ENCODE measurements around the gene RALGPS1. TPM values are rescaled to one million over a fixed set of nuclear protein-coding genes. Genes with fewer than 3 reads are reported as not detected.

The RALGPS1 gene
- total RNA-seq, 1 donor from 2014 or later = 30.7 TPM

GRCh38 chr9:127074561-127075548, 160.3 kb downstream of the RALGPS1 start:
- Histone ChIP-seq H3K4me3 (no peak overlapping the region), H3K4me1 (peaks cover 31% of the 10 kb centered on the region), H3K27me3 (no peaks in the 10 kb centered on the region), H3F3A (ENCODE audit: low read depth) (peaks cover 6% of the 10 kb centered on the region), H4K20me1 (ENCODE audit: low read depth) (peaks cover 6% of the 10 kb centered on the region), H3K9me3 (ENCODE audit: low read depth) (no peaks in the 10 kb centered on the region), H3K9ac (no peak overlapping the region), H3K36me3 (no peaks in the 10 kb centered on the region), H3K4me2 (peak overlapping the region; percentile 5), H3K27ac (no peak overlapping the region), H2AFZ (replicated peaks) (no peak overlapping the region), H3K79me2 (ENCODE audit: low read depth) (no peaks in the 10 kb centered on the region)
- DNase-seq (ENCODE audit: low spot score) = peak; percentile 52
- H3K4me1 Mint-ChIP-seq = peaks cover 46% of the 10 kb centered on the region
- H3K27ac Mint-ChIP-seq = peak overlapping the region; percentile 17
- H3K36me3 Mint-ChIP-seq = peaks cover 8% of the 10 kb centered on the region
- H3K27me3 Mint-ChIP-seq (ENCODE audit: insufficient read depth, low read depth) = no peaks in the 10 kb centered on the region
- H3K4me3 Mint-ChIP-seq = no peak overlapping the region
- TF ChIP-seq EZH2 (IDR thresholded peaks at IDR 0.05) (no peak), EZH2phosphoT487 (IDR thresholded peaks at IDR 0.05) (no peak), CTCF (IDR thresholded peaks at IDR 0.05) (no peak)
- peaks cover 6% of the 10 kb centered on the region for H3K9me3 Mint-ChIP-seq

DNA sequence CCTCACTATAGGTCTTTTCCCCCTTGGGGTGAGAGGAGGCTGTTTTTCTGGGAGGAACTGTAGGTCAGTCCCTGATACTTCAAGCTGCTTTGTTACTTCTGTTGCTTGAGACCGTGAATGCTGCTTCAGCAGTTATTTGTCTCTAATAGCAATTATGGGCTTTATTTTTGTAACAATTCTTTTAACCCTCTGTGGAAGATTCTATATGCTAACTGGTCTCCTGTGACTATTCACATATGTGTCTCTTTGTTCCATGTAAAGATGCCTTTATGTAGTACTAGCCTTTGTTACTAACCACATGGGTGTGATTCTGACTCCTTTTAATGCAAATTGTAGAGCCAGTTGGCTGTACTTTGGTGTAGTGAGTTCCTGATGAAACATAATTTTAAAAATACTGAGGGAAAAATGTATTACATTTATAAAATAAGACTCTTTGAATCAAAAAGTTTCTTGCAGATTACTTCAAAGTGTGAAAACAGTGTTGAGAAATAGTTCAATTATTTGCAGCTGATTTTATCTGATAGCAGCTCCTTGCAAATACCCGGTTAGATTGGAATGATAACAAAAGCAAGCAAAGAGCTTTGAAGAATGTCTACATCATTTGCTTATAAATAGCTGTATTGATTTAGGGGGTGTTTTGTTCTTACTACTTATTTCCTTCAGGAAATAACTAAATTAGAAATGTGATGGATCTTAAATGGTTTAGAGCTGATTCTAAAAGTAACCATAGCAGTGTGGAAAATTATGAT, 161.2 kb downstream of the RALGPS1 start:
- Histone ChIP-seq H3K4me2 (peak overlapping the region; percentile 5), H3K9me3 (ENCODE audit: low read depth) (no peaks in the 10 kb centered on the region), H3K27me3 (no peaks in the 10 kb centered on the region), H3K79me2 (ENCODE audit: low read depth) (no peaks in the 10 kb centered on the region), H2AFZ (replicated peaks) (no peak overlapping the region), H3F3A (ENCODE audit: low read depth) (peaks cover 6% of the 10 kb centered on the region), H3K4me1 (peaks cover 31% of the 10 kb centered on the region), H3K4me3 (no peak overlapping the region), H3K27ac (peak overlapping the region; percentile 31), H3K9ac (no peak overlapping the region), H4K20me1 (ENCODE audit: low read depth) (peaks cover 6% of the 10 kb centered on the region), H3K36me3 (no peaks in the 10 kb centered on the region)
- TF ChIP-seq EZH2phosphoT487 (IDR thresholded peaks at IDR 0.05) (no peak), CTCF (IDR thresholded peaks at IDR 0.05) (no peak), EZH2 (IDR thresholded peaks at IDR 0.05) (no peak)
- no peak for DNase-seq (ENCODE audit: low spot score)
- Mint-ChIP-seq H3K9me3 (peaks cover 6% of the 10 kb centered on the region), H3K36me3 (peaks cover 8% of the 10 kb centered on the region), H3K27ac (peak overlapping the region; percentile 61), H3K4me1 (peaks cover 46% of the 10 kb centered on the region), H3K4me3 (no peak overlapping the region), H3K27me3 (ENCODE audit: insufficient read depth, low read depth) (no peaks in the 10 kb centered on the region)

DNA sequence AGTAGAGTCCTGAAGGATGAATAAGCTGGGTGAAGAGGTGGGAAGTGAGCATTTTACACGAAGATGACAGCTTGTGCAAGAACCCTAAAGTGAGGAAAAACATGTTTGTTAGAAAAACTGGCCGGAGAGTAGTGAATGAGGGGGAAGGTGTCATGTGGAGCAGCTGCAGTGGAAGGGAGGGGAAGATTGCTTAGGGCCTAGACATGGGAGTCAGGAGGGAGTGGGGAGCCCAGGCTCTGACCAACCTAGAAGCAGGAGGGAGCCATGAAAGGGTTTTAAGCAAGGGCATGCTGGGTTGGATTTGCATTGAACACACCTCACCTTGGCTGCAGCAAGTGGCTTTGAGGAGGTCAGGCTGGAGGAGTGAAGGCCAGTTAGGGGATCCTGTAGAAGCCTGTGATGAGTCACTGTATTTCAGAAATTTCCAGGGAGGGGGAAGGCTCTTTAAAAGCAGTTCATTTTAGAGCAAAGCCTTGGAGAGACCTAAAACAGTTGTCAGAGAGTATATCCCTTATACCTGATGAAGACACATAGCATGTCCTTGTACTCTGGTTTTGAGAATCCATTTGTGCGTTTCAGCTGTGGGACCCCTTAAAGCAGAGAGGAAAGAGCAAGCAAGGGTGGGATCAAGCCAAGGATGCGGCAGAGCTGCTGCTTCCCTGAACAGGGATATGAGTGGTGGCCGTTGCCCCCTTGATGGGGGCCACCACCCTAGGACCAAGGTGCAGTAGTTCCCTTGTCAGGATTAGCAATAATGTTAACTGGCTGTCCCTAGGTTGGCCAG, 162.5 kb downstream of the RALGPS1 start:
- Mint-ChIP-seq H3K27me3 (ENCODE audit: insufficient read depth, low read depth) (no peaks in the 10 kb centered on the region), H3K36me3 (peaks cover 3% of the 10 kb centered on the region), H3K27ac (peak overlapping the region; percentile 38), H3K4me1 (peaks cover 46% of the 10 kb centered on the region), H3K9me3 (peaks cover 3% of the 10 kb centered on the region), H3K4me3 (no peak overlapping the region)
- Histone ChIP-seq H3K9me3 (ENCODE audit: low read depth) (no peaks in the 10 kb centered on the region), H2AFZ (replicated peaks) (no peak overlapping the region), H3K36me3 (no peaks in the 10 kb centered on the region), H3K4me3 (no peak overlapping the region), H3K27ac (no peak overlapping the region), H3F3A (ENCODE audit: low read depth) (peaks cover 6% of the 10 kb centered on the region), H3K4me2 (no peak overlapping the region), H3K79me2 (ENCODE audit: low read depth) (no peaks in the 10 kb centered on the region), H3K4me1 (peaks cover 31% of the 10 kb centered on the region), H4K20me1 (ENCODE audit: low read depth) (peaks cover 6% of the 10 kb centered on the region), H3K27me3 (no peaks in the 10 kb centered on the region), H3K9ac (no peak overlapping the region)
- no peak for DNase-seq (ENCODE audit: low spot score)
- TF ChIP-seq EZH2 (IDR thresholded peaks at IDR 0.05) = no peak
- TF ChIP-seq CTCF (IDR thresholded peaks at IDR 0.05) = no peak
- no peak for TF ChIP-seq EZH2phosphoT487 (IDR thresholded peaks at IDR 0.05)
